Nephron (organoid): ENCODE measurements around the gene KDM5C.

Experiments
- H3K27ac Mint-ChIP-seq, 3 experiments: 2 replicates each; pipeline ENCODE4 v1.8.0; 2020; ENCODE audit warnings: mixed read lengths in 3 of 3, mild to moderate bottlenecking in 2 of 3, moderate library complexity in 1 of 3
- H3K27me3 Mint-ChIP-seq: 2 replicates; pipeline ENCODE4 v1.8.0; 2021; ENCODE audit warnings: low read depth, mild to moderate bottlenecking, moderate library complexity, mixed read lengths
- H3K36me3 Mint-ChIP-seq: 2 replicates; pipeline ENCODE4 v1.8.0; 2020; ENCODE audit warnings: low read depth, mixed read lengths
- H3K4me1 Mint-ChIP-seq: 2 replicates; pipeline ENCODE4 v1.8.0; 2020; ENCODE audit warnings: mixed read lengths
- H3K4me3 Mint-ChIP-seq, 3 experiments: 2 replicates each; pipeline ENCODE4 v1.8.0; 2020; ENCODE audit warnings: mild to moderate bottlenecking in 3 of 3, mixed read lengths in 3 of 3, moderate library complexity in 2 of 3
- H3K9me3 Mint-ChIP-seq: 2 replicates; pipeline ENCODE4 v1.8.0; 2020; ENCODE audit warnings: mixed read lengths
- TF ChIP-seq, protein P1 (sequence below), 3 experiments: fragments of 200-600 bp; sonication (generic); IDR thresholded peaks; one replicate each; pipeline ENCODE4 v1.5.0; 2021; ENCODE audit warnings: antibody characterized with exemption in 3 of 3; ENCODE audit not compliant: unreplicated experiment in 3 of 3

Gene KDM5C

DNA sequence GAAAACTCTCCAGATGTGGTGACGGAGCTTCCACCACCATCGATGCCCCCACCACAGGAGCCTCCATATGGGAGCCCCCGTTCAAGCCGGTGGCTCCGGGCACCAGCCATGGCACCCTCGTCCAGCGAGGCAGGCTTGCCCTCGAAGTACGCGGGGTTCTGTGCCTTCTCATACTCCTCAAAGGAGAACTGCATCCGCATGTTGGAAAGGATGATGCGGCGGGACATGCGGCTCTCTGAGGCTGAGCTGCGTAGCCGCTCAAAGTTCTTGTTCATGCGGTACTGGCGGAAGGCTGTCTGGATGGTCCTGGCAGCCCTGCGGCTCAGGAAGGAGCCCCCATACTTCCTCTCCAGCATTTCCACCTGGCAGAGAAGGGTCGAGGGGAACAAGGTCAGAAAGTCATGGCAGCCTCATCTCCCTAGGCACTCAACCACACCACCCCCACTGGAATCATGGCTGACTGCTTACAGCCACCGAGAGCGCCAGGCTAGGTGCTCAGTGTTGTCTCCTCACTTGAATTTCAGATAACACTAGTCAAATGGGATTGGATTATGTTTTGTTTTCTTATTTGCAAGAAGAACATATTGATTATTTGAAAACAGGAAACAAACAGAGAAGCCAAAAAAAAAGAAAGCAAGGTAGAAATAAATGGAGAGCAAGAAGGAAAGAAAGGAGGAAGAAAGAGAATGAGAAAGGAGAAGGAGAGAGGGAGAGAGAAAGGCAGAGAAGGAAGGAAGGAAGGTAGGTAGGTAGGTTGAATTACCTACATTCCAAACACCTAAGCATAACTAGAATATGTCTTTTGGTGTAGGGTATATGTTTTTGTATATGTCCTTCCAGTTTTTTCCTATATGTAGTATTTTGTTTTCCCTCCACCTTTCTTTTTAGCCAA lies 29.8 kb upstream of the KDM5C start:
- Mint-ChIP-seq H3K4me3 (no peak overlapping the region), H3K36me3 (peaks cover 9% of the 10 kb centered on the region), H3K27me3 (no peaks in the 10 kb centered on the region), H3K9me3 (peaks cover 19% of the 10 kb centered on the region), H3K4me1 (peaks cover 9% of the 10 kb centered on the region), H3K27ac (no peak overlapping the region)
- TF ChIP-seq, protein P1, sequence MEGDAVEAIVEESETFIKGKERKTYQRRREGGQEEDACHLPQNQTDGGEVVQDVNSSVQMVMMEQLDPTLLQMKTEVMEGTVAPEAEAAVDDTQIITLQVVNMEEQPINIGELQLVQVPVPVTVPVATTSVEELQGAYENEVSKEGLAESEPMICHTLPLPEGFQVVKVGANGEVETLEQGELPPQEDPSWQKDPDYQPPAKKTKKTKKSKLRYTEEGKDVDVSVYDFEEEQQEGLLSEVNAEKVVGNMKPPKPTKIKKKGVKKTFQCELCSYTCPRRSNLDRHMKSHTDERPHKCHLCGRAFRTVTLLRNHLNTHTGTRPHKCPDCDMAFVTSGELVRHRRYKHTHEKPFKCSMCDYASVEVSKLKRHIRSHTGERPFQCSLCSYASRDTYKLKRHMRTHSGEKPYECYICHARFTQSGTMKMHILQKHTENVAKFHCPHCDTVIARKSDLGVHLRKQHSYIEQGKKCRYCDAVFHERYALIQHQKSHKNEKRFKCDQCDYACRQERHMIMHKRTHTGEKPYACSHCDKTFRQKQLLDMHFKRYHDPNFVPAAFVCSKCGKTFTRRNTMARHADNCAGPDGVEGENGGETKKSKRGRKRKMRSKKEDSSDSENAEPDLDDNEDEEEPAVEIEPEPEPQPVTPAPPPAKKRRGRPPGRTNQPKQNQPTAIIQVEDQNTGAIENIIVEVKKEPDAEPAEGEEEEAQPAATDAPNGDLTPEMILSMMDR (IDR thresholded peaks at IDR 0.05; ENCODE audit: unreplicated experiment in 3 of 3): no peak

DNA sequence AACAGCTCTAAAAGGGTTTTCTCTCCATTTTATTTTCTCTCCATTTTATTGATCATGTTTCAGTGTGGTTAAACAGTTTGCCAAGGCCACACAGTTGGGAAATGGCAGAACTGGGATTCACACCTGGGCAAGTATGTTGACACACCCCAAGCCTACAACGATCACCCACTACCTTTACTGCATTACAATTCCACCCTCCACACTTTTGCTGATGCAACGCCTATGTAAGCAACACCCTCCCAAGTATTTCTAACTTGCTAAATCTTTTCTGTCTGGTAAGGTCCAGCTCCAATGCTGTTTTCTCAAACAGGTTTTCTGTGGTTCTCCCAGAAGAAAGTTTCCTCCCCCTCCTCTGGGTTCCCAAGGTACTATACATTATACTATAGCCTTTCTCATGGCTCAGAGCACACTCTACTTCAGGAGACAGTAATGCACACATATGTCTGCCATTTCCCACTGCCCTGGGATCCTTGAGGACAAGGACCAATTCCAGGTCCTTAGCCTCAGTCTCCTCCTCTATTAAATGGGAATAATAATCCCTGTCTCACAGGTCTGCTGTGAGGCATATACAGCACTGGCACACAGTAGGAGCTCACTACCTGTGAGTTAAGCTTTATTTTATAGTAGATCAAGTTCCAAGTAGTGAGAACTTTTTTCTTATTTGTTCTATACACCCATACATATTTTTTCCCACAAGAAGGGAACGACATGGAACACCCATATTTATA lies 28.4 kb upstream of the KDM5C start:
- Mint-ChIP-seq H3K4me1 (peaks cover 9% of the 10 kb centered on the region), H3K4me3 (no peak overlapping the region), H3K36me3 (peaks cover 9% of the 10 kb centered on the region), H3K27me3 (no peaks in the 10 kb centered on the region), H3K9me3 (peaks cover 19% of the 10 kb centered on the region), H3K27ac (no peak overlapping the region)
- TF ChIP-seq, protein P1 (IDR thresholded peaks at IDR 0.05; ENCODE audit: unreplicated experiment in 3 of 3): no peak

DNA sequence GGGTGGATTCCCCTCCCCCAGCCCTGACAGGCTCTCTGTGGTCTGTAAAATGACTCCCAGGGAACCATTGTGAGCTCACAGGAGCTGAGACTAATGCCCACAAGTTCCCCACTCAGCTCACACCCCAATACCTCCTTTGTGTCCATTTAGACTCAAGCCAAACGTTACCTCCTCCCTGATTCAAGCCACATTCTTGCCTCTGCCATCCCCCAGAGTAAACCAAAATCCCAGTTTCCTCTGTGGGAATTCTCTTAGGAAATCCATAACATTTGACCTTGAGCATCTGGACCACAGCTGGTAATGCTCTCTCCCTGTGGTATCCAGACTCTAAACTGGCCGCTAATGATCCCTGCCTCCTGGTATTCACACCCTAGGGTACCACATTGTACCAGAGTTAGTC lies 26.3 kb upstream of the KDM5C start:
- no peak overlapping the region for H3K27ac Mint-ChIP-seq
- peaks cover 11% of the 10 kb centered on the region for H3K9me3 Mint-ChIP-seq
- TF ChIP-seq, protein P1 (IDR thresholded peaks at IDR 0.05; ENCODE audit: unreplicated experiment in 3 of 3): no peak
- no peaks in the 10 kb centered on the region for H3K4me1 Mint-ChIP-seq
- peaks cover 9% of the 10 kb centered on the region for H3K36me3 Mint-ChIP-seq
- H3K27me3 Mint-ChIP-seq: no peaks in the 10 kb centered on the region
- no peak overlapping the region for H3K4me3 Mint-ChIP-seq

DNA sequence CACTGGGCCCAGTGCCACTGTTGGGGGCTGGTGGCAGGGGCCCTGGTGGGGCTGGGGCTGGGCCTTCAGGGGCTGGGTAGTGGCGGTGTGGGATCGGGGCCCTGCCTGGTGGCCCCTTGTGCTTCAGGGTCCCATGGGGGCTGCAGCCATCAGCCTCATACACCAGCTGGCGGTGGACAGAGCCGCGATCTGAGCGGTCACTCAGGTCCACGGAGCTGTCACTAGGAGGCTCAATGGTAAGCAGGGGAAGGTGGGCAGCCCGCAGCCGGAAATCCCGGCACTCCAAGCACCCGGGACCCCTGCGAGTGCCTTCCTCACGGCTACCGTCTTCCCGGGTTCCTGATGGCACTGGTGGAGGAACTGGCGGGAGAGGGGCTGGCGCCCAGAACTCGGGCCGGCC lies 25.5 kb upstream of the KDM5C start:
- H3K36me3 Mint-ChIP-seq: peaks cover 9% of the 10 kb centered on the region
- peaks cover 13% of the 10 kb centered on the region for H3K9me3 Mint-ChIP-seq
- no peaks in the 10 kb centered on the region for H3K27me3 Mint-ChIP-seq

DNA sequence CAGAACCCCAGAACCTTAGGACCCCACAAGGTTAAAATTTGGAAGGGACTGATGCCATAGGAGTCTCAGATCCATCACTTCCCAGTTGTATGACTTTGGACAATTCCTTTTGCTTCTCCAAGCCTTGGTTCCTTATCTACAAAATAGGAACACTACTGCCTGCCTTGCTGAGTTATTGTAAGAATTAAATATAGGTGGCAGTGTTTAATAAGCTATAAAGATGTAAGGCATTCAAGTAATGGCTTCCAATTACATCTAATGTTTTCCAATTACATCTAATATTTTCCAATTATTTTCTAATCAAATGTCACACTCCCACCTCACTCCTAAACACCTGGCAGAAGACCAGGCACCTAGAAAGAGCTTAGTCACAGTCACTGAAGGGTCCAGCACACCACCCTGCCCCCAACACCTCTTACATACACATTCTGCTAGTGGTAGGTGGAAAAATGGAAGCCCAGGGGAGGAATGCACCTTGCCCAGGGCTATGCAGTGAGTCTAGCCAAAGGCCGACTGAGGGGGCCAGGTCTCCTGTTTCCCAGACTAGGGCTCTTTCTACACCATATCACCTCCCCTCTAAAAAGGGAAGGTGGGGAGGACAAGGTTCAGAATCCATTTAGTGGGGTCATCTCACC lies 24.5 kb upstream of the KDM5C start:
- no peak overlapping the region for H3K4me3 Mint-ChIP-seq
- no peaks in the 10 kb centered on the region for H3K27me3 Mint-ChIP-seq
- H3K4me1 Mint-ChIP-seq: no peaks in the 10 kb centered on the region
- TF ChIP-seq, protein P1 (IDR thresholded peaks at IDR 0.05; ENCODE audit: unreplicated experiment in 3 of 3): no peak
- H3K9me3 Mint-ChIP-seq: peaks cover 10% of the 10 kb centered on the region
- H3K36me3 Mint-ChIP-seq: peaks cover 9% of the 10 kb centered on the region
- H3K27ac Mint-ChIP-seq: no peak overlapping the region

More for the DNA sequence above, 25.5 kb upstream of the KDM5C start:
- no peaks in the 10 kb centered on the region for H3K4me1 Mint-ChIP-seq
- H3K27ac Mint-ChIP-seq: no peak overlapping the region
- no peak overlapping the region for H3K4me3 Mint-ChIP-seq
- TF ChIP-seq, protein P1 (IDR thresholded peaks at IDR 0.05; ENCODE audit: unreplicated experiment in 3 of 3): no peak
